HG03139 (cell line): ENCODE data around the gene MAP2K5.

Source experiments
- ATAC-seq: cut with Tn5 transposase; IDR thresholded peaks from one replicate; pipeline ENCODE4 v1.9.1; 2021; ENCODE audit not compliant: unreplicated experiment

The MAP2K5 gene

DNA sequence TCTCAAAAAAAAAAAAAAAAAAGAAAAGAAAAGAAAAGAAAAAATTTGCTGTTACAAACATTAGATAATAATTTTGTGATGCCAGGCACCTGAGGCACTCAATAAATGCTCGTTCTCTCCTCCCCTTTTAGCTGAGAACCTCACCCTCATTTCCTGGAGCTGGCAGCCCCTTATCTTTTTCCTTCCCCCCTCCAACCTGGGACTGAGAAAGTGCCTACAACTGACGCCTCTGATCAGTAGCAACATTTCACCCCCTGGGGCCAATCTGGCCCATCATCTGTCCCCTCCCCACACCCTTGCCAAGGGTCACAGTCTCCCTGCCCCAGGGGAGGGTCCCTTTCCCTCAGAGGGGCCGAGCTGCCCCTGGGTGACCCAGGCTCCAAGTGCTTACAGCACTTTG is 309.9 kb downstream of the MAP2K5 start:
- no peak for ATAC-seq

GRCh38 chr15:67853454-67853853 is 311.0 kb downstream of the MAP2K5 start:
- no peak for ATAC-seq

DNA sequence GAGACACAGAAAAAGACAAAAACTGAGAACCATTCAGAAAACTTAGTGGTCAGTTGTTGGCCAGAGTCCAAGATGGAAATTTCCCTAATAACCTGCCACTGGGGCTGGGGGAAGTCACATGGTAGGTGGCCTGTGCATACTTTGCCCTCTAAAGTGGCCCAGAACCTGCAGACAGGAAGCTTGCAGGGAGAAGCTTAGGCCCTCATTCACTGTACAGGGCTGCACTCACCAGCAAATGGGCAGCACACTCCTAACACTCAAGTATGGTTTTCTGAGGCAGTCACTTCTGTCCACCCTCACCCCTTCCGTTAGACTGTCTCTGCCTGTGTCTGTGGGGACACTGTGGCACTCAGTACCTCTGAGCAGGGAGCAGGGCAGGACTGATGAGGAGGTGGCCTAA is 311.9 kb downstream of the MAP2K5 start:
- ATAC-seq = no peak

DNA sequence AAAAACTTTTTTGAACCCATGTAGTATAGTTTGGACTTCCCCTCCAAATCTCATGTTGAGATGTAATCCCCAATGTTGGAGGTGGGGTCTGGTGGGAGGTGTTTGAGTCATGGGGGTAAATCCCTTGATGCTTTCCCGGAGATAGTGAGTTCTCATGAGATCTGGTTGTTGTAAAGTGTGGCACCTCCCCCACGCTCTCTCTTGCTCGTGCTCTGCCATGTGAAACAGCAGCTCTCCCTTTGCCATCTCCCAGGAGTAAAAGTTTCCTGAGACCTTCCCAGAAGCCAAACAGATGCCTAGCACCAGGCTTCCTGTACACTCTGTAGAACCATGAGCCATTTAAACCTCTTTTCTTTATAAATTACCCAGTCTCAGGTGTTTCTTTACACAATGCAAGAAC is 313.3 kb downstream of the MAP2K5 start:
- no peak for ATAC-seq
